HG03558 (cell line): Measurements from ENCODE around the gene ZNF407.

Source experiments
- ATAC-seq: cut with Tn5 transposase; IDR thresholded peaks from one replicate; pipeline ENCODE4 v1.9.1; 2021; ENCODE audit warnings: moderate number of reproducible peaks; ENCODE audit not compliant: unreplicated experiment; ENCODE audit errors: extremely low read depth

Gene ZNF407

GRCh38 chr18:74625157-74625556, 27.5 kb downstream of the ZNF407 start:
- no peak for ATAC-seq

GRCh38 chr18:74626049-74626874, 28.6 kb downstream of the ZNF407 start:
- no peak for ATAC-seq

- no peak for ATAC-seq
Observed at GRCh38 chr18:74630804-74631203, 33.1 kb downstream of the ZNF407 start.

- no peak for ATAC-seq
Observed at GRCh38 chr18:74631212-74631611, 33.5 kb downstream of the ZNF407 start.

DNA sequence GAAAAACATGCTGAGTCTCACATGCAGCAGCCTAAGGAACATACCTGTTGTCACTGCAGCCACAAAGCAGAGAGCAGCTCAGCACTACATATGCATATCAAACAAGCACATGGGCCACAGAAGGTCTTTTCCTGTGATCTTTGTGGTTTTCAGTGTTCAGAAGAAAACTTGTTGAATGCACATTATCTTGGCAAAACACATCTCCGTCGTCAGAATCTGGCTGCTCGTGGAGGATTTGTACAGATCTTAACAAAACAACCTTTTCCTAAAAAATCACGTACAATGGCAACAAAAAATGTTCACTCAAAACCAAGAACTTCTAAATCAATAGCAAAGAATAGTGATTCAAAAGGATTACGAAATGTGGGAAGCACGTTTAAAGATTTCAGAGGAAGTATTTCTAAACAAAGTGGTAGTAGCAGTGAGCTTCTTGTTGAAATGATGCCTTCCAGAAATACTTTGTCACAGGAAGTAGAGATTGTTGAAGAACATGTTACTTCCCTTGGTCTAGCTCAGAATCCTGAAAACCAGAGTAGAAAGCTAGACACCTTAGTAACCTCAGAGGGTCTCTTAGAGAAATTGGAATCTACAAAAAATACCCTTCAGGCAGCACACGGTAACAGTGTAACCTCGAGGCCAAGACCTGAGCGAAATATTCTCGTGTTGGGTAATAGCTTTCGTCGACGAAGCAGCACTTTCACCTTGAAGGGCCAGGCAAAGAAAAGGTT, 34.1 kb downstream of the ZNF407 start:
- no peak for ATAC-seq

GRCh38 chr18:74632351-74632679, 34.6 kb downstream of the ZNF407 start:
- ATAC-seq = no peak

- no peak for ATAC-seq
Observed at GRCh38 chr18:74632856-74633255, 35.2 kb downstream of the ZNF407 start.

DNA sequence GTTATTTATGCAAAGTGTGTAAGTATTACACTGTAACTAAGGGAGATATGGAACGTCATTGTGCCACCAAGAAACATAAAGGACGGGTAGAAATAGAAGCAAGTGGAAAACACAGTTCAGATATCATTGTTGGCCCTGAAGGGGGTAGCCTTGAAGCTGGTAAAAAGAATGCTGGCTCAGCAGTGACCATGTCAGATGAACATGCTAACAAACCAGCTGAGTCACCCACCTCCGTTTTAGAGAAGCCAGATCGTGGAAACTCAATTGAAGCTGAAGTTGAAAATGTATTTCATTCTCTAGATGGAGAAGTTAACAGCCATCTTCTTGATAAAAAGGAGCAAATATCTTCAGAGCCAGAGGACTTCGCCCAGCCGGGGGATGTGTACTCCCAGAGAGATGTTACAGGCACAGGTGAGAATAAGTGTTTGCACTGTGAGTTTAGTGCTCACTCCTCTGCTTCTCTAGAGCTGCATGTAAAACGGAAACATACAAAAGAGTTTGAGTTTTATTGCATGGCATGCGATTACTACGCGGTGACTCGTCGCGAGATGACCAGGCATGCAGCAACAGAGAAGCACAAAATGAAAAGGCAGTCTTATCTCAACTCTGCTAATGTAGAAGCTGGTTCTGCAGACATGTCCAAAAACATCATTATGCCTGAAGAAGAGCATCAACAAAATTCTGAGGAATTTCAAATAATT, 36.1 kb downstream of the ZNF407 start:
- ATAC-seq = no peak

DNA sequence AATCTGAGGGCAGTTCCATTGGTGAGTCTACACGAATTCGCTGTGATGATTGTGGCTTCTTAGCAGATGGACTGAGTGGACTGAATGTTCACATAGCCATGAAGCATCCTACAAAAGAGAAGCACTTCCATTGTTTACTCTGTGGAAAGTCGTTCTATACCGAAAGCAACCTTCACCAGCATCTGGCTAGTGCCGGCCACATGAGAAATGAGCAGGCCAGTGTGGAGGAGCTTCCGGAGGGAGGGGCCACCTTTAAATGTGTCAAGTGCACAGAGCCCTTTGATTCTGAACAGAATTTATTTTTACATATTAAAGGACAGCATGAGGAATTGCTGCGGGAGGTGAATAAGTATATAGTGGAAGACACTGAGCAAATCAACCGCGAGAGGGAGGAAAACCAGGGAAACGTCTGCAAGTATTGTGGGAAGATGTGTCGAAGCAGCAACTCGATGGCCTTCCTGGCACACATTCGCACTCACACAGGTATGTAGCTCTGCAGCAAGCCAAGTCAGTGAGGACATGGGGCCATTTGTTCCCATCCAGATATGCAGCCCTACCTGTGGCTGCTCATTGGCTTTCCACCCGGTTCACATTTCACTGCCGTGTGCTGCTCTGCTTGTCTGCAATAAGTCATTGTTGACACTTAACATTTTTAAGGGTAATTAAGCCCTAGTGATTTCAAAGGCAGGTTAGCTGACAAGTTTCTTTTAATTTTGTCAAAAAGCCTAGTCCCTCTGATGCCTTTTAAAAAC, 37.7 kb downstream of the ZNF407 start:
- no peak for ATAC-seq

- ATAC-seq = no peak
Observed at GRCh38 chr18:74637070-74637469, 39.4 kb downstream of the ZNF407 start.

DNA sequence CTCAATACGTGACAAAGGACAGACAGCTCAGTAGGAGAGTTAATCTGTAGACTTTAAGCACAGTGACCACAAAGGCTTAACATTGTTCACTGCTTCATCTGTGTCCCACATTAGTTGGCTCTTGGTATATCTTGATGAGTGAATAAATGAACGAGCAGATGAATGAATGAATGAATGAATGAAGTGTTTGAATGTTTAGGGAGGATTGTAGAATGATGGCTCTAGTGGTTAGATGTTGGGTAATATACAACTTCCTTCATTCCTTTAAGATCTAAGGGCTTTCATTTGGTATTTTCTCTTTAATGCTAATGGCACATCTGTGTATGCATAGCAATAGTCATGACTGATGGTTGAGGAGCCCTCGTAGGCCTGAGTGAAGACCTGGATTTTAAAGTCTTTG, 40.5 kb downstream of the ZNF407 start:
- no peak for ATAC-seq

GRCh38 chr18:74644713-74645112, 47.0 kb downstream of the ZNF407 start:
- no peak for ATAC-seq

- ATAC-seq = no peak
Observed at GRCh38 chr18:74645679-74646078, 48.0 kb downstream of the ZNF407 start.

GRCh38 chr18:74651327-74652128, 53.9 kb downstream of the ZNF407 start:
- ATAC-seq = no peak

GRCh38 chr18:74652392-74652988, 54.8 kb downstream of the ZNF407 start:
- ATAC-seq = no peak

DNA sequence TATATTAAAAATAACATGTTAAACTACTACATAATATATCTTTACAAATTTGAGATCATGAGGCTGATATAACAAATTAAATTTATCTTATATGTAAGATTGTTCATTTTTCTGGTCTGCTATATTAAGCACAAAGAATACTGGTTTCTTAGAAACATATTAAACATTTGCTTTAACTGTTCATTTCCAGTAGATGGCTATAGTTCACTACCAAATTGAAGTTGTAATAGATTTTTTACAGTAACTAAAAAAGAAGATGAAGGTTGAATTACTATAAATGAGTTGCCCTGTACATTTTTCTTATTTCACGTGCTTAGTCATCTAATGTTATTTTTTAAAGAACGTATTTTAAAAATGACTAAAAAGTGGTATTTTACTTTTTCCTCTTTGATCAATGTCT, 57.0 kb downstream of the ZNF407 start:
- ATAC-seq = no peak

DNA sequence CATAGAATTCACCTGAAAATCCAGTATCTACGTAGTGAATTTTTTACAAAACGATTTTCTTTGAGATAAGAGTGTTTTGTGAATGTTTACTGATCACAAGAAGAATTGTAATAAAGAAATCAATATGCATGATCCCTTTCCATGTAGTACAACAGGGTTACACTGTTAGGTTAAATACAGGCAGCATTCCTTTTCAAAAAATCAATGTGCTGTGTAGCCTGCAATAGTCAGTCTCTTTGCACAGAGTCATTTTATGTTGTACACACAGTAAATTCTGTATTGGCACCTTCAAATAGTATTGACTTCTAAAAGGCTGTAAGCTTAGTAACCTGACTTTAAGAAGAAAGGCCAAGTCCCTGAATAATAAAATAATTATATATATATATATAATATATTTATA, 63.3 kb downstream of the ZNF407 start:
- no peak for ATAC-seq

DNA sequence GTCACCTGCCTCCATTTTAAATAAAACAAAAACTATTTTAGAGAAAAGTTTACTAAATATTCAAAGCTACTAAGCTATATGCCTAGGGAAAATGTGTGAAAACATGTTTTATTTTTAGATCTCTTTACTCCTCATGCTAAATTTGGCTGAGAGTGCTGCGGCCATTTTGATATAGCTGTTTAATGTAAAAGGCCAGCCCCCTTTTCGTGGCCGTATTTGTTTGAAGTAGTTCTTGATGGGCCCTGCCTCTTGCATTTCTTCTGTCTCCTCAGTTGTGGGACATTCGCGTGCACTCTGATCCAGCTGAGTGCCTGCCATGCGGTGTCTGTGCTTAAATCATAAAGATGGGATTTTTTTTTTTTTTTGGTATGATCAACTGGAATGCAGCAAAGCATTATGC, 64.0 kb downstream of the ZNF407 start:
- no peak for ATAC-seq

GRCh38 chr18:74662622-74663021, 65.0 kb downstream of the ZNF407 start:
- no peak for ATAC-seq
